Psoas muscle (tissue), 8 donors: ENCODE measurements around the gene FRAS1. TPM values are rescaled to one million over a fixed set of nuclear protein-coding genes. Genes with fewer than 3 reads are reported as not detected.

Source experiments
- ATAC-seq, 4 donors: fragments of 200-7000 bp; cut with Tn5 transposase; one replicate each; pipeline ENCODE4 v1.9.1; 2020; ENCODE audit warnings: moderate library complexity in 3 of 4, mild to moderate bottlenecking in 2 of 4
- DNase-seq, 2 donors: peaks; one replicate each; pipeline ENCODE4 v3.0.0-alpha.2; 2020
- H3K27ac ChIP-seq: fragments of 200-600 bp; one replicate; pipeline ENCODE4 v1.8.0; 2022
- H3K27me3 ChIP-seq, 3 donors: fragments of 200-600 bp in 1 of 3; one replicate each; pipeline versions ENCODE4 v1.6.1 to v1.8.0; 2013 to 2022; ENCODE audit warnings: low read length in 2 of 3, mild to moderate bottlenecking in 2 of 3, moderate library complexity in 1 of 3; ENCODE audit not compliant: insufficient read depth in 3 of 3
- H3K36me3 ChIP-seq, 2 donors: fragments of 200-600 bp in 1 of 2; one replicate each; pipeline versions ENCODE4 v1.6.1 to v1.8.0; 2013 to 2022; ENCODE audit warnings: low read depth in 1 of 2, mild to moderate bottlenecking in 1 of 2, moderate library complexity in 1 of 2; ENCODE audit not compliant: insufficient read depth in 1 of 2
- H3K4me1 ChIP-seq: fragments of 200-600 bp; one replicate; pipeline ENCODE4 v1.8.0; 2022
- H3K4me3 ChIP-seq: fragments of 200-600 bp; one replicate; pipeline ENCODE4 v1.8.0; 2022; ENCODE audit warnings: mild to moderate bottlenecking
- H3K9me3 ChIP-seq: fragments of 200-600 bp; one replicate; pipeline ENCODE4 v1.8.0; 2022
- WGBS, 3 donors: extraction: QIAGEN DNeasy Blood & Tissue Kit; methylation state at CpG; one replicate each; pipeline versions ENCODE4 v1.1.6 to v1.1.7; 2013; 5-methylcytosine and 5-hydroxymethylcytosine counted together
- intact Hi-C, 2 donors: fragments of 100-400 bp; cut with DNase I; formaldehyde crosslinking; loops; one replicate each; pipeline versions ENCODE4 v1.11.0 to v1.14.2; 2022
- polyA plus RNA-seq, 3 donors: library from polyadenylated mRNA; stranded (reverse); fragments of 200-250 nt; gene quantifications; one replicate each; pipeline ENCODE4 v1.2.3, GENCODE V29; 2013
- total RNA-seq, 4 donors: library from RNA; stranded (reverse); fragmentation: NEBNext Ultra II Directional in 2 of 4; extraction: Animal tissue kit (Norgen Biotek cat#: 25700) in 2 of 4; gene quantifications; one replicate each; pipeline versions ENCODE4 v1.2.1 to v1.2.4, GENCODE V29; 2021 to 2023
- TF ChIP-seq, protein P1 (sequence below): fragments of 200-600 bp; IDR thresholded peaks from one replicate; pipeline ENCODE4 v1.8.0; 2022; ENCODE audit warnings: antibody characterized with exemption
- donor health status: healthy with polysubstance abuse.
- donor health status: DM: no; HTN: no; CAD: no; lungs with moderate emphysema.
- donor health status: Bipolar disorder and iron deficiency.
- donor health status: healthy.
- donor health status: DM: yes; HTN: yes; CAD: no.
- donor health status: DM: no; HTN: no; CAD: no.
- donor health status: DM: no; HTN: no; CAD: no.
- donor health status: DM: yes; HTN: yes; CAD: no.

FRAS1 gene
- total and polyA plus RNA-seq, 7 donors: 0.08 to 3.0 (median 0.42) TPM

DNA sequence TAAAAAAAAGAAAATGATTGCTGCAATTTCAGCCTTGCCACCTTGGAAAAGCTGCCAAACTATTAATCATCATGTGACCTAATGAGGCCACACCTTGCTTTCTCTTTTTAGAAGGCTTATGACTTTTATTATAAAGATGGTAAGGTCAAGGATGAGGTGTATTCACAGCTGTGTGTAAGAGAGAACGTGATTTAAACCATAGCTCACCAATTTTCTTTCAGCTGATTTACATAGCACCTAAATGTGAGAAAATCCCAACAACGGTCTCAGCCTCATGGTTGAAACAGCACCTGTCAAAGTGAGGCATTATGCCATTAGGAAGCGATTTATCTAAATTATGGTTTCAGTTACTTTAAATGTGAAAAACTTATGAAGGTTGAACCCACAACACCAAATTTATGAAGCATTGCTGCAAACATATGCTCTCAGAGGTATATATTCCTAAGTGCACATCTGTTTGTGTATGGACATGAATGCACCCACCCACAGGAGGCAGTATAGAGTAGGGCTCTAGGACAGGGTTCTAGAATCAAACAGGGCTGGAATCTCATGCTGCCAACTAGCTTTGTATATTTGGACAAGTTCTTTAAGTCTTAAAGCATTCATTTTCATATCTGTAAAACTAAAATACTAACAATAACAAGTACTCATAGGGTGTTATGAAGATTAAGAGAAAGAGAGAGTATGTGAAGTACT is 535.1 kb downstream of the FRAS1 start:
- Histone ChIP-seq H3K4me3 (no peak overlapping the region), H3K4me1 (peaks cover 6% of the 10 kb centered on the region), H3K36me3 (peaks cover 0 to 3% of the 10 kb centered on the region in 2 donors), H3K27ac (no peak overlapping the region), H3K27me3 (no peaks in the 10 kb centered on the region), H3K9me3 (no peaks in the 10 kb centered on the region)
- TF ChIP-seq, protein P1, sequence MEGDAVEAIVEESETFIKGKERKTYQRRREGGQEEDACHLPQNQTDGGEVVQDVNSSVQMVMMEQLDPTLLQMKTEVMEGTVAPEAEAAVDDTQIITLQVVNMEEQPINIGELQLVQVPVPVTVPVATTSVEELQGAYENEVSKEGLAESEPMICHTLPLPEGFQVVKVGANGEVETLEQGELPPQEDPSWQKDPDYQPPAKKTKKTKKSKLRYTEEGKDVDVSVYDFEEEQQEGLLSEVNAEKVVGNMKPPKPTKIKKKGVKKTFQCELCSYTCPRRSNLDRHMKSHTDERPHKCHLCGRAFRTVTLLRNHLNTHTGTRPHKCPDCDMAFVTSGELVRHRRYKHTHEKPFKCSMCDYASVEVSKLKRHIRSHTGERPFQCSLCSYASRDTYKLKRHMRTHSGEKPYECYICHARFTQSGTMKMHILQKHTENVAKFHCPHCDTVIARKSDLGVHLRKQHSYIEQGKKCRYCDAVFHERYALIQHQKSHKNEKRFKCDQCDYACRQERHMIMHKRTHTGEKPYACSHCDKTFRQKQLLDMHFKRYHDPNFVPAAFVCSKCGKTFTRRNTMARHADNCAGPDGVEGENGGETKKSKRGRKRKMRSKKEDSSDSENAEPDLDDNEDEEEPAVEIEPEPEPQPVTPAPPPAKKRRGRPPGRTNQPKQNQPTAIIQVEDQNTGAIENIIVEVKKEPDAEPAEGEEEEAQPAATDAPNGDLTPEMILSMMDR: no peak
- 42 to 48% (median 48%) methylated on average over 3 of the region's 3 CpGs for WGBS, 3 donors
- intact Hi-C loops: no loop called here
- ATAC-seq: no peak
- DNase-seq: no peak

Other genes starting within 250 kb of the FRAS1 start
- gene CNOT6L, start 238.0 kb upstream of the FRAS1 start, total RNA-seq: 10 to 100 TPM; 18.0 to 23.3 (median 20.2) TPM
- gene CNOT6L, start 238.0 kb upstream of the FRAS1 start, polyA plus RNA-seq: 1 to 10 TPM; 2.6 to 6.9 (median 3.5) TPM
- 10 to 100 TPM; 28.1 to 49.9 (median 37.8) TPM for gene MRPL1, start 194.5 kb upstream of the FRAS1 start, total RNA-seq
- gene MRPL1, start 194.5 kb upstream of the FRAS1 start, polyA plus RNA-seq: 10 to 100 TPM; 34.1 to 64.6 (median 43.4) TPM